ENCODE measurements around the gene EFCAB10.

DNA sequence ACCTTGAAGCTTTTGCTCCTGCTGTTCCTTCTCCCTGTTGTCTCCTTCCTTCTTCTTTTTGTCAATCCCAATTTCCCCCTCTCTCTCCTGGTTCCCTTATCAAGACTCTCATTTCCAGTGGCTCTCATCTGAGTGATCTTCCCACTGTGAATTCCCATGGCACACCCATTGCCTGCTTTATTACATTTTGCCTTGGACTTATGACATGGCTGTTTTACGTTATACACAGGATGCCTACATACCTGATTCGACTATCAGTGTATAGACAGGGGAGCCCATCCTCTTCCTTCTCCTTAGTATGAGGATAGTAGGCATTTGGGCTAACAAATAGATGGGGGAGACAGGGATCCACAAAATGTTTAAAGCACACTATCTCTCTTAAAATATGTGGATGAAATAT, 39.9 kb upstream of the EFCAB10 start:
- TF ChIP-seq, protein P1, sequence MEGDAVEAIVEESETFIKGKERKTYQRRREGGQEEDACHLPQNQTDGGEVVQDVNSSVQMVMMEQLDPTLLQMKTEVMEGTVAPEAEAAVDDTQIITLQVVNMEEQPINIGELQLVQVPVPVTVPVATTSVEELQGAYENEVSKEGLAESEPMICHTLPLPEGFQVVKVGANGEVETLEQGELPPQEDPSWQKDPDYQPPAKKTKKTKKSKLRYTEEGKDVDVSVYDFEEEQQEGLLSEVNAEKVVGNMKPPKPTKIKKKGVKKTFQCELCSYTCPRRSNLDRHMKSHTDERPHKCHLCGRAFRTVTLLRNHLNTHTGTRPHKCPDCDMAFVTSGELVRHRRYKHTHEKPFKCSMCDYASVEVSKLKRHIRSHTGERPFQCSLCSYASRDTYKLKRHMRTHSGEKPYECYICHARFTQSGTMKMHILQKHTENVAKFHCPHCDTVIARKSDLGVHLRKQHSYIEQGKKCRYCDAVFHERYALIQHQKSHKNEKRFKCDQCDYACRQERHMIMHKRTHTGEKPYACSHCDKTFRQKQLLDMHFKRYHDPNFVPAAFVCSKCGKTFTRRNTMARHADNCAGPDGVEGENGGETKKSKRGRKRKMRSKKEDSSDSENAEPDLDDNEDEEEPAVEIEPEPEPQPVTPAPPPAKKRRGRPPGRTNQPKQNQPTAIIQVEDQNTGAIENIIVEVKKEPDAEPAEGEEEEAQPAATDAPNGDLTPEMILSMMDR (IDR thresholded peaks at IDR 0.05), result no peak
- no peak for TF ChIP-seq SMAD4 (CRISPR knock-in tag; IDR thresholded peaks at IDR 0.05)
- no peak for TF ChIP-seq FOXP1 (CRISPR knock-in tag; IDR thresholded peaks at IDR 0.05; ENCODE audit: borderline replicate concordance)

Data from WTC11 (cell line).